HCT116 (cell line): ENCODE data around the gene STRADA. TPM values are rescaled to one million over a fixed set of nuclear protein-coding genes. Genes with fewer than 3 reads are reported as not detected.

ENCODE experiments used
- ATAC-seq: fragments of 200-7000 bp; cut with Tn5 transposase; 2 replicates; pipeline ENCODE4 v1.9.1; 2020; ENCODE audit warnings: mild to moderate bottlenecking, moderate library complexity
- BruUV-seq: library from RNA; stranded (reverse); fragments of 400-500 nt; replicated peaks from 2 replicates; lab custom pipeline; 2021; lab: Mats Ljungman, UMichigan
- CTCF ChIA-PET: fragments of 300-600 bp; sonication (Branson Sonifier 250); formaldehyde crosslinking; loops from one replicate; lab custom pipeline; 2021; ENCODE audit warnings: antibody characterized with exemption; lab: Charles Lee
- POLR2A ChIA-PET: fragments of 300-600, 350-600 bp; sonication (Branson Sonifier 250); formaldehyde crosslinking; loops from one replicate; lab custom pipeline; 2021; ENCODE audit warnings: antibody characterized with exemption; lab: Charles Lee
- RAD21 ChIA-PET, 2 experiments: fragments of 300-600 bp; sonication (Branson Sonifier 250); formaldehyde crosslinking; loops; one replicate each; lab custom pipeline; 2023; ENCODE audit warnings: low total read pairs in 2 of 2; ENCODE audit not compliant: uncharacterized antibody in 2 of 2, unreplicated experiment in 2 of 2, low non-redundant PET in 1 of 2; lab: Charles Lee
- DNase-seq: peaks from one replicate; pipeline ENCODE4 v3.0.0-alpha.2; 2010; ENCODE audit warnings: low read depth, low spot score
- H2AFZ ChIP-seq: fragments of 200-600 bp; shearing (Covaris generic), sonication (generic); 2 replicates; pipeline ENCODE4 v1.6.1; 2017; ENCODE audit warnings: low read depth, mixed run types, mixed read lengths, antibody characterized with exemption, low read length; ENCODE audit not compliant: poor library complexity, severe bottlenecking
- H3K27ac ChIP-seq: 2 replicates; pipeline ENCODE4 v1.5.1; 2012; ENCODE audit warnings: low read depth, low read length
- H3K27me3 ChIP-seq: fragments of 200-600 bp; sonication (generic); 2 replicates; pipeline ENCODE4 v1.6.1; 2016; ENCODE audit warnings: mixed run types, low read length, mixed read lengths; ENCODE audit not compliant: insufficient read depth
- H3K36me3 ChIP-seq, 2 experiments: fragments of 200-500 bp in 1 of 2; fragments of 200-600 bp in 1 of 2; sonication (Bioruptor generic) in 1 of 2; sonication (generic) in 1 of 2; 2 replicates each; pipeline versions ENCODE4 v1.5.1 to v1.6.1; 2014 to 2016; ENCODE audit warnings: low read length in 2 of 2, inconsistent platforms in 1 of 2, mixed read lengths in 1 of 2, mixed run types in 1 of 2; ENCODE audit not compliant: insufficient read depth in 2 of 2, control insufficient read depth in 1 of 2
- H3K4me1 ChIP-seq, 2 experiments: fragments of 200-600 bp in 1 of 2; sonication (generic) in 1 of 2; 2 replicates each; pipeline versions ENCODE4 v1.5.1 to v1.6.1; 2012 to 2017; ENCODE audit warnings: low read length in 2 of 2, inconsistent platforms in 1 of 2, mild to moderate bottlenecking in 1 of 2, mixed read lengths in 1 of 2, mixed run types in 1 of 2, moderate library complexity in 1 of 2; ENCODE audit not compliant: insufficient read depth in 2 of 2, control insufficient read depth in 1 of 2
- H3K4me2 ChIP-seq: fragments of 200-600 bp; sonication (generic); 2 replicates; pipeline ENCODE4 v1.6.1; 2017; ENCODE audit warnings: mixed run types, low read length, mixed read lengths
- H3K4me3 ChIP-seq, 2 experiments: fragments of 200-600 bp in 1 of 2; sonication (generic) in 1 of 2; replicated peaks in 1 of 2; 2 replicates each; pipeline ENCODE4 v1.5.1; 2011 to 2016; ENCODE audit warnings: low read length in 2 of 2, control low read depth in 1 of 2, low read depth in 1 of 2, mild to moderate bottlenecking in 1 of 2, mixed read lengths in 1 of 2, mixed run types in 1 of 2
- H3K79me2 ChIP-seq: fragments of 200-600 bp; sonication (generic); 2 replicates; pipeline ENCODE4 v1.6.1; 2017; ENCODE audit warnings: mild to moderate bottlenecking, mixed run types, low read length, moderate library complexity, mixed read lengths; ENCODE audit not compliant: insufficient read depth
- H3K9ac ChIP-seq: fragments of 200-600 bp; sonication (generic); 2 replicates; pipeline ENCODE4 v1.6.1; 2016; ENCODE audit warnings: low read length, mixed read lengths
- H3K9me2 ChIP-seq: fragments of 200-600 bp; sonication (generic), shearing (Covaris generic); 2 replicates; pipeline ENCODE4 v1.6.1; 2017; ENCODE audit warnings: mixed run types, mild to moderate bottlenecking, moderate library complexity; ENCODE audit not compliant: insufficient read depth
- H3K9me3 ChIP-seq, 2 experiments: fragments of 200-500 bp in 1 of 2; fragments of 200-600 bp in 1 of 2; sonication (Bioruptor generic) in 1 of 2; sonication (generic) in 1 of 2; 2 replicates each; pipeline ENCODE4 v1.6.1; 2014 to 2017; ENCODE audit warnings: low read length in 2 of 2, mixed read lengths in 2 of 2, inconsistent platforms in 1 of 2, low read depth in 1 of 2, mild to moderate bottlenecking in 1 of 2, mixed run types in 1 of 2, moderate library complexity in 1 of 2; ENCODE audit not compliant: control insufficient read depth in 1 of 2, insufficient read depth in 1 of 2
- H4K20me1 ChIP-seq: fragments of 200-600 bp; sonication (generic), shearing (Covaris generic); 2 replicates; pipeline ENCODE4 v1.6.1; 2017; ENCODE audit warnings: mixed run types, mild to moderate bottlenecking, moderate library complexity; ENCODE audit not compliant: insufficient read depth
- ATF3 ChIP-seq: IDR thresholded peaks from 2 replicates; pipeline ENCODE4 v1.6.1; 2012
- CEBPB ChIP-seq: IDR thresholded peaks from 2 replicates; pipeline ENCODE4 v1.6.1; 2012; ENCODE audit warnings: low read depth
- EGR1 ChIP-seq: IDR thresholded peaks from 2 replicates; pipeline ENCODE4 v1.6.1; 2012; ENCODE audit warnings: low read depth
- ELF1 ChIP-seq: IDR thresholded peaks from 2 replicates; pipeline ENCODE4 v1.6.1; 2012; ENCODE audit warnings: low read depth, borderline replicate concordance
- JUND ChIP-seq: IDR thresholded peaks from 2 replicates; pipeline ENCODE4 v1.6.1; 2012
- POLR2A ChIP-seq: IDR thresholded peaks from 2 replicates; pipeline ENCODE4 v1.7.0; 2011; ENCODE audit warnings: borderline replicate concordance; ENCODE audit not compliant: insufficient read depth, insufficient read length; ENCODE audit errors: extremely low read depth
- POLR2AphosphoS5 ChIP-seq: IDR thresholded peaks from 2 replicates; pipeline ENCODE4 v1.6.1; 2011; ENCODE audit warnings: mild to moderate bottlenecking, low read depth, low read length, moderate library complexity
- RAD21 ChIP-seq: IDR thresholded peaks from 2 replicates; pipeline ENCODE4 v1.6.1; 2012; ENCODE audit warnings: low read depth, mild to moderate bottlenecking
- SIN3A ChIP-seq: IDR thresholded peaks from 2 replicates; pipeline ENCODE4 v1.6.1; 2012; ENCODE audit warnings: low read depth
- SP1 ChIP-seq: IDR thresholded peaks from 2 replicates; pipeline ENCODE4 v1.6.1; 2012; ENCODE audit warnings: low read depth
- SRF ChIP-seq: IDR thresholded peaks from 2 replicates; pipeline ENCODE4 v1.6.1; 2012; ENCODE audit warnings: low read depth
- TCF7L2 ChIP-seq: IDR thresholded peaks from 2 replicates; pipeline ENCODE4 v1.7.0; 2011; ENCODE audit warnings: borderline replicate concordance, inconsistent platforms; ENCODE audit not compliant: insufficient read depth, insufficient read length; ENCODE audit errors: extremely low read depth
- YY1 ChIP-seq: IDR thresholded peaks from 2 replicates; pipeline ENCODE4 v1.6.1; 2011; ENCODE audit warnings: low read length, low read depth, moderate library complexity, mild to moderate bottlenecking; ENCODE audit not compliant: insufficient replicate concordance; ENCODE audit errors: extremely low read depth
- ZBTB33 ChIP-seq: IDR thresholded peaks from 2 replicates; pipeline ENCODE4 v1.6.1; 2011; ENCODE audit warnings: mild to moderate bottlenecking, low read length, moderate library complexity; ENCODE audit not compliant: insufficient replicate concordance; ENCODE audit errors: extremely low read depth
- ZNF274 ChIP-seq: fragments of 200-500 bp; sonication (Bioruptor generic); IDR thresholded peaks from 2 replicates; pipeline ENCODE4 v1.6.1; 2014; ENCODE audit warnings: mild to moderate bottlenecking, low read depth, low read length, inconsistent platforms
- intact Hi-C: fragments of 100-400 bp; cut with micrococcal nuclease; formaldehyde crosslinking; loops from 2 replicates; pipeline ENCODE4 v1.10.0; 2022
- total RNA-seq: library from RNA; stranded (reverse); gene quantifications from one replicate; pipeline ENCODE4 v1.2.1, GENCODE V29; 2021; ENCODE audit not compliant: unreplicated experiment

The STRADA gene
- total RNA-seq, 1 experiment from 2014 or later, result 38.0 TPM

GRCh38 chr17:63653050-63653449 is 88.5 kb downstream of the STRADA start:
- TF ChIP-seq TCF7L2 (no peak), ZBTB33 (no peak), ELF1 (no peak), ATF3 (no peak), SRF (no peak), POLR2A (no peak), YY1 (no peak), SIN3A (no peak), RAD21 (no peak), SP1 (no peak), CEBPB (no peak), EGR1 (no peak), JUND (no peak), POLR2AphosphoS5 (no peak), ZNF274 (no peak)
- no peaks in the 10 kb centered on the region for H3K79me2 ChIP-seq
- H3K4me3 ChIP-seq, result no peak overlapping the region
- H2AFZ ChIP-seq, result no peak overlapping the region
- H3K9ac ChIP-seq, result no peak overlapping the region
- H3K4me2 ChIP-seq, result no peak overlapping the region
- no peak overlapping the region for H3K27ac ChIP-seq
- no peaks in the 10 kb centered on the region for H3K9me2 ChIP-seq
- H4K20me1 ChIP-seq, result no peaks in the 10 kb centered on the region
- CTCF ChIA-PET, result no interaction called here
- H3K4me1 ChIP-seq, result no peaks in the 10 kb centered on the region
- no TSS peak for BruUV-seq
- no peaks in the 10 kb centered on the region for H3K27me3 ChIP-seq
- H3K9me3 ChIP-seq, result no peaks in the 10 kb centered on the region
- RAD21 ChIA-PET, result no interaction called here
- H3K36me3 ChIP-seq, result 0 out of 4 replicates have a peak, but pooled peaks cover 0 to 5% of the 10 kb centered on the region in 2 experiments
- DNase-seq (no peak), ATAC-seq (no peak)
- POLR2A ChIA-PET, result no interaction called here
- intact Hi-C loops, result no loop called here

Other genes starting within 250 kb of the STRADA start
- gene KCNH6, start 218.4 kb downstream of the STRADA start, total RNA-seq, result not detected
- gene DCAF7, start 191.3 kb downstream of the STRADA start, total RNA-seq, result 144 TPM
- 39.6 TPM for gene TACO1, start 140.9 kb downstream of the STRADA start, total RNA-seq
- 18.5 TPM for gene MAP3K3, start 119.4 kb downstream of the STRADA start, total RNA-seq
- 8.4 TPM for gene LIMD2, start 41.7 kb downstream of the STRADA start, total RNA-seq
- gene CCDC47, start 31.8 kb upstream of the STRADA start, total RNA-seq, result 117 TPM
- 174 TPM for gene DDX42, start 32.4 kb upstream of the STRADA start, total RNA-seq
- 193 TPM for gene PSMC5, start 85.6 kb upstream of the STRADA start, total RNA-seq
- gene FTSJ3, start 85.9 kb upstream of the STRADA start, total RNA-seq, result 70.9 TPM
- 168 TPM for gene SMARCD2, start 100.9 kb upstream of the STRADA start, total RNA-seq
- not detected for gene CSH2, start 131.9 kb upstream of the STRADA start, total RNA-seq
- gene GH2, start 140.1 kb upstream of the STRADA start, total RNA-seq, result not detected
- not detected for gene CSH1, start 154.8 kb upstream of the STRADA start, total RNA-seq
- not detected for gene CSHL1, start 169.5 kb upstream of the STRADA start, total RNA-seq
- gene GH1, start 177.0 kb upstream of the STRADA start, total RNA-seq, result not detected
- 0.59 TPM for gene CD79B, start 190.5 kb upstream of the STRADA start, total RNA-seq
- 2.7 TPM for gene SCN4A, start 231.1 kb upstream of the STRADA start, total RNA-seq